HG02763 (cell line): Measurements from ENCODE around the gene ARMH4.

ENCODE experiments used
- ATAC-seq: cut with Tn5 transposase; IDR thresholded peaks from one replicate; pipeline ENCODE4 v1.9.1; 2021; ENCODE audit warnings: mild to moderate bottlenecking, moderate library complexity; ENCODE audit not compliant: unreplicated experiment

ARMH4 gene

DNA sequence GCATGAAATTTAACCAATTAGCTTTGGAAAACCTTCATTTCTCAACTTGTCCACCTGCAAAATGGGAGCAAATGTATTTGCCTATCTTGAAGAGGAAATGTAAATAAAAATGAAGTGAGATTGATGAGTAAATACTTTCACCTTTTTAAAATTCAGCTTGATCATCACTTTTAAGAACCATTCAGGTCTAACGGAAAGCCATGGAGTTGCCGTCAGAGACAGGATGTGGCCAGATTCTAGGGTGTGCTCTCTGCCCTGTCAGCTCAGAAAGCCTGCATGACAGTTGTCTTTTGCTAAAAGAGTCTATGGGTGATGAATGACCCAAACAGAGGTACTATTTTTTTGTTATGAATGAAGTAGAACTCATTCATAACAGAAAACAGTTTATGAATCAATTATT is 181.8 kb downstream of the ARMH4 start:
- ATAC-seq, result no peak

DNA sequence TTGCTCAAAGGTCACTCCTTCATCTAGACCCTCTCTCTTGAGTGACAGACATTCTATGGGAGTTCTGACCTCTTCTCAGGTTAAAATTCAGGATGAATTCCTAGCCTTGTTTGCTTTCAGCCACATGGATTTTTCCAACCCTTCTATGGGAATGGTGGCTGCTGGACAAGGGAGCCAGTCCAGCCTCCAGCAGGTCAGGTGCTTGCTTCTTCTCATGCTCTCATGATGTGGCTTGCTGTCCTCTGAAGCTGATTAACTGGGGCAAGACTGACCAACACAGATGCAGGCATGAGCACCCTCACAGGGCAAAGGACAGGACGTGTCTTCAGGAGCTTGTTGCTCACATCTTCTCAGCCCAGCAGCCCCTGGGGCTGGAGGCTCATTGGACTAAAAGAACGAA is 188.9 kb downstream of the ARMH4 start:
- ATAC-seq, result no peak

DNA sequence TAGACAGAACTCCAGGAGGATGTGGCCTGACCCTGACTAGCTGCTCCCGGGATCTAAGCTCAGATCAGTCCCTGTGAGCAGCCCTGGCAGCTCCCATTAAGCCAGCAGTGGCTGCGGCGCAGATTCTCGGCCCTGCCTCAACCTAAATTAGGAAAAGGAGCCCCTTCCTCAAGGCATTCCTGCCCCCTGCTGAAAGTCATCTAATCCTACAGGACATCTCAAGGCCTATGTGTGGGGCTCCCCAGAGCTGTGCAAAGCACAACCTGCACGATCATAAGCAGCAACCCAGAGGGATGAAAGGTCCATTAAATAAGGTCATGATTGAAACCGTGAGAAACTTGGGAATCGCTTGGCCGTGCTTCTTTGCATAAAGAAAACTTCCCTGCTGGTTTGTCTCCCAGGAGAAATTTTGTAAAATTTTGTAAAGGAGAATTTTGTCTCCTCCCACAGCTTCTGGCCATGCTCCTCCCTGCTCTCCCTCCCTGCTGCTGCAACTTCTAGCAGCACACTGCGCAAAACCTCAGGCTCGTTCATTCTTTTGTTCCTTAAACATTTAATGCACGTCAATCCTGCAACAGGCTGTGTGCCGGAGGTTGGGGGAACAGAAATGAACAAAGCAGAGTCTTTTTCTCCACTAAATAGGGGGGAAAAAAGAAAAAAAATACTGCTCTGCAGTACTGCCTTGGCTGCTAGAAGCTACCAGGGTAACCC is 189.5 kb downstream of the ARMH4 start:
- no peak for ATAC-seq

DNA sequence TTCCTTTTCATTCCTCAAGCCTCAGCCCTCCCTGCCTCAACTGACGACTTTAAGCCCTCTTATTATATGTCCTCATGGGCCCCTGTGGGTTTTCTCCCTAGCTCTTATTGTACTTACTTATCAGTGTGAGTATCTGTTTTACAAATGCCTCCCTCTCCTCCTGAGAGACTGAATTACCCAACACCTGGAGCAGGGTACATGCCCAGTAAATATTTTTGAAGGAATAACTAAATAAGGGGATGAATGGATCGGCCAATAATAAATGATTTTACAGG is 190.3 kb downstream of the ARMH4 start:
- ATAC-seq, result no peak

DNA sequence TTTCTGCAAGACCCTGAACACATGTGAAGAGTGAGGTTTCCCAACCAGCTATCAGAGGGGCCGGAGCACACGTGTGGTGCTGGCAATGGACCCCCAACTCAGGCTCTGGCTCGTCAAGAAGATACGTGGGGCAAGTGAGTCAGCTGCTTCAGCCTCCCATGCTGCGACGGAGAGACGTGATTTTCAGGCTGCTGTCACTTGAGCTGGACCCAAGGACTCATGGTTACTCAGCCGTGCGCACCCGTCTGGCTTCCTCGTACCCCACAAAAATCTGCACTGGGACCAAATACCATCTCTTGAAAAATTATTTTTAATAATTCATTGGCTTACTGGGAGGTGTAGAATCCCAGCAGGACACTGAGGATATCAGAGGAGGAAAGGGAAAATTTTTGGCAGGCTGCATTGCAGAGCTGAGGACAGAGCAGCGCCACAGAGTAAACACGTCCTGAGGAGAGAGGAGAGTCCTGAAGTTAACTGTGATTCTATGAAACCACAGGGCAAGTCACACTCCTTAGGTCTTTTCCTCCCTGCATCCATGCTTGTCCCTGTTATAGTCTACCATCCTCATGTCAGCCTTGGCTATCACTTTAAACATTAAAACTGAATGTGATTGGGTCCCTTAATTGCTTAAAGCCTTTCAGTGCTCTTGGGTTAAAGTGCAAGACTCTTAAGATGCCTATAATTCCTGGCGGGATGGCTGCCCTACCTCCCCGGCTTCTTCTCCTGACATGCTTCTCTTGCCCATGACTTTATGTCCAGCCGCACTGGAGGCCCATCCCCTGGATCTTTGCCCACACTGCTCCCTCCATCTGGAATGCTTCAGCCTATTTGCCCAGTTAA is 190.8 kb downstream of the ARMH4 start:
- no peak for ATAC-seq

DNA sequence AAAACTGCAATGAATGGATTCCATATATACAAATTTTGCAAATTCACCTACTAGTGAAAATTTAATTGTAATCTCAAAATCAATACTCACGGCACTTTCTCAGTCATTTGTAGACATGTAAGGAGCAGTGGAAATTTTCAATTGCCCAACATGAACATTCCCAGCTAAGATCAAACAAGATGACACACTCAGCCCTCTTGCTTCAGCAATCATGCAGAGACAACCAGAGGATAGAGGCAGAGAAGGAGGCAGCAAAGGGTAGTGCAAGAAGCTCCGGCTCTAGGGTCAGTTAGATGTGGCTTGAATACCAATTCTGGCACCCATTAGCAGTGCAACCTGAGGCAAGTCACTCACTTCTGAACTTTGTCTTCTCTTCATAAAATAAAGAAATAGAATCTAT is 194.6 kb downstream of the ARMH4 start:
- no peak for ATAC-seq
